H9 (cell line): ENCODE measurements around the gene DNAH5. TPM values are rescaled to one million over a fixed set of nuclear protein-coding genes. Genes with fewer than 3 reads are reported as not detected.

ENCODE experiments used
- DNase-seq: peaks from one replicate; pipeline ENCODE4 v3.0.0-alpha.2; 2017
- H2AFZ ChIP-seq: one replicate; pipeline ENCODE4 v1.6.1; 2013; ENCODE audit warnings: mild to moderate bottlenecking, low read length, control low read depth, moderate library complexity
- H2AK5ac ChIP-seq: 2 replicates; pipeline ENCODE4 v1.6.1; 2013; ENCODE audit warnings: low read length, control low read depth, mixed read lengths; ENCODE audit not compliant: insufficient read length
- H2BK120ac ChIP-seq: one replicate; pipeline ENCODE4 v1.6.1; 2013; ENCODE audit warnings: low read depth, mild to moderate bottlenecking, low read length, control low read depth, inconsistent platforms; ENCODE audit not compliant: poor library complexity, severe bottlenecking
- H2BK12ac ChIP-seq: 2 replicates; pipeline ENCODE4 v1.6.1; 2013; ENCODE audit warnings: low read length, control low read depth, mixed read lengths, low read depth; ENCODE audit not compliant: insufficient read length
- H2BK15ac ChIP-seq: 2 replicates; pipeline ENCODE4 v1.6.1; 2013; ENCODE audit warnings: low read depth, low read length, control low read depth
- H2BK20ac ChIP-seq: one replicate; pipeline ENCODE4 v1.6.1; 2013; ENCODE audit warnings: low read depth, mild to moderate bottlenecking, low read length, control low read depth, inconsistent platforms; ENCODE audit not compliant: poor library complexity, severe bottlenecking
- H2BK5ac ChIP-seq: 2 replicates; pipeline ENCODE4 v1.6.1; 2013; ENCODE audit warnings: low read length, control low read depth, mixed read lengths; ENCODE audit not compliant: insufficient read length
- H3K14ac ChIP-seq: 2 replicates; pipeline ENCODE4 v1.6.1; 2013; ENCODE audit warnings: low read length, control low read depth; ENCODE audit not compliant: insufficient read depth
- H3K18ac ChIP-seq: 2 replicates; pipeline ENCODE4 v1.6.1; 2013; ENCODE audit warnings: low read depth, mild to moderate bottlenecking, mixed read lengths, low read length, control low read depth; ENCODE audit not compliant: insufficient read length
- H3K23ac ChIP-seq: 2 replicates; pipeline ENCODE4 v1.6.1; 2013; ENCODE audit warnings: low read length, control low read depth, mixed read lengths, low read depth; ENCODE audit not compliant: insufficient read length
- H3K23me2 ChIP-seq: 2 replicates; pipeline ENCODE4 v1.6.1; 2013; ENCODE audit warnings: low read depth, mild to moderate bottlenecking, mixed read lengths, low read length, control low read depth; ENCODE audit not compliant: insufficient read length, poor library complexity, severe bottlenecking
- H3K27ac ChIP-seq: 2 replicates; pipeline ENCODE4 v1.5.1; 2013; ENCODE audit warnings: low read length, control low read depth, mixed read lengths, low read depth; ENCODE audit not compliant: insufficient read length
- H3K27me3 ChIP-seq: 2 replicates; pipeline ENCODE4 v1.6.1; 2013; ENCODE audit warnings: low read length, control low read depth, inconsistent platforms; ENCODE audit not compliant: insufficient read depth
- H3K4ac ChIP-seq: 2 replicates; pipeline ENCODE4 v1.6.1; 2013; ENCODE audit warnings: low read depth, mild to moderate bottlenecking, control low read depth, inconsistent platforms, low read length, moderate library complexity
- H3K4me1 ChIP-seq: 2 replicates; pipeline ENCODE4 v1.6.1; 2013; ENCODE audit warnings: low read length, control low read depth, inconsistent platforms; ENCODE audit not compliant: insufficient read depth
- H3K4me2 ChIP-seq: 2 replicates; pipeline ENCODE4 v1.6.1; 2013; ENCODE audit warnings: low read length, control low read depth, mixed read lengths; ENCODE audit not compliant: insufficient read length, insufficient read depth
- H3K56ac ChIP-seq: 2 replicates; pipeline ENCODE4 v1.6.1; 2013; ENCODE audit warnings: low read depth, mild to moderate bottlenecking, mixed read lengths, low read length, control low read depth; ENCODE audit not compliant: insufficient read length
- H3K79me1 ChIP-seq: 2 replicates; pipeline ENCODE4 v1.6.1; 2013; ENCODE audit warnings: low read depth, mild to moderate bottlenecking, moderate library complexity, low read length, control low read depth, inconsistent platforms; ENCODE audit not compliant: insufficient read depth, poor library complexity, severe bottlenecking
- H3K79me2 ChIP-seq: 2 replicates; pipeline ENCODE4 v1.6.1; 2013; ENCODE audit warnings: low read length, control low read depth, inconsistent platforms; ENCODE audit not compliant: insufficient read depth
- H3K9ac ChIP-seq: 2 replicates; pipeline ENCODE4 v1.6.1; 2013; ENCODE audit warnings: low read length, control low read depth, mixed read lengths; ENCODE audit not compliant: insufficient read length; ENCODE audit errors: extremely low read depth
- H3K9me3 ChIP-seq: one replicate; pipeline ENCODE4 v1.6.1; 2013; ENCODE audit warnings: low read depth, low read length, inconsistent platforms; ENCODE audit not compliant: control insufficient read depth
- H3T11ph ChIP-seq: one replicate; pipeline ENCODE4 v1.6.1; 2013; ENCODE audit warnings: mild to moderate bottlenecking, low read length, control low read depth, inconsistent platforms
- H4K20me1 ChIP-seq: one replicate; pipeline ENCODE4 v1.6.1; 2013; ENCODE audit not compliant: control insufficient read depth, insufficient read length, insufficient read depth
- H4K5ac ChIP-seq: 2 replicates; pipeline ENCODE4 v1.6.1; 2013; ENCODE audit warnings: low read depth, mild to moderate bottlenecking, mixed read lengths, low read length, control low read depth; ENCODE audit not compliant: insufficient read length
- H4K8ac ChIP-seq: replicated peaks from 2 replicates; pipeline ENCODE4 v1.6.1; 2013; ENCODE audit warnings: low read length, control low read depth, mixed read lengths, low read depth; ENCODE audit not compliant: insufficient read length
- H4K91ac ChIP-seq: 2 replicates; pipeline ENCODE4 v1.6.1; 2013; ENCODE audit warnings: low read depth, mild to moderate bottlenecking, moderate library complexity, mixed read lengths, low read length, control low read depth; ENCODE audit not compliant: insufficient read length
- H3K27ac Mint-ChIP-seq, 3 experiments: 2 replicates in 2 of 3; 3 replicates in 1 of 3; pipeline ENCODE4 v1.8.0; 2020 to 2021; ENCODE audit warnings: mixed read lengths in 3 of 3, mild to moderate bottlenecking in 1 of 3, moderate library complexity in 1 of 3
- H3K27me3 Mint-ChIP-seq: 2 replicates; pipeline ENCODE4 v1.8.0; 2021; ENCODE audit warnings: low read depth, mild to moderate bottlenecking, moderate library complexity, mixed read lengths
- H3K36me3 Mint-ChIP-seq, 3 experiments: 2 replicates in 2 of 3; 3 replicates in 1 of 3; pipeline ENCODE4 v1.8.0; 2020 to 2021; ENCODE audit warnings: low read depth in 3 of 3, mixed read lengths in 3 of 3; ENCODE audit not compliant: insufficient read depth in 1 of 3
- H3K4me1 Mint-ChIP-seq, 2 experiments: 2 replicates each; pipeline ENCODE4 v1.8.0; 2020; ENCODE audit warnings: mixed read lengths in 2 of 2
- H3K4me3 Mint-ChIP-seq, 2 experiments: 2 replicates in 1 of 2; 3 replicates in 1 of 2; pipeline ENCODE4 v1.8.0; 2020 to 2021; ENCODE audit warnings: mild to moderate bottlenecking in 2 of 2, mixed read lengths in 2 of 2, moderate library complexity in 1 of 2
- H3K9me3 Mint-ChIP-seq, 2 experiments: 2 replicates in 1 of 2; 3 replicates in 1 of 2; pipeline ENCODE4 v1.8.0; 2020; ENCODE audit warnings: mild to moderate bottlenecking in 2 of 2, mixed read lengths in 2 of 2, moderate library complexity in 1 of 2
- WGBS: extraction: QIAGEN DNeasy Blood & Tissue Kit; methylation state at CpG from one replicate; pipeline ENCODE4 v1.1.7; 2013; ENCODE audit warnings: missing lambda C conversion rate, low lambda C conversion rate, mixed read lengths; ENCODE audit not compliant: insufficient read length; ENCODE audit errors: extremely low coverage; 5-methylcytosine and 5-hydroxymethylcytosine counted together
- total RNA-seq: library from RNA; stranded (reverse); gene quantifications from 2 replicates; pipeline ENCODE4 v1.2.1, GENCODE V29; 2021
- TF ChIP-seq, protein P1 (sequence below): fragments of 200-600 bp; sonication (generic); conservative IDR thresholded peaks from 3 replicates; pipeline ENCODE4 v1.8.0; 2021; ENCODE audit warnings: antibody characterized with exemption, mild to moderate bottlenecking

DNAH5 gene
- total RNA-seq, 1 experiment from 2014 or later: 0.50 TPM

DNA sequence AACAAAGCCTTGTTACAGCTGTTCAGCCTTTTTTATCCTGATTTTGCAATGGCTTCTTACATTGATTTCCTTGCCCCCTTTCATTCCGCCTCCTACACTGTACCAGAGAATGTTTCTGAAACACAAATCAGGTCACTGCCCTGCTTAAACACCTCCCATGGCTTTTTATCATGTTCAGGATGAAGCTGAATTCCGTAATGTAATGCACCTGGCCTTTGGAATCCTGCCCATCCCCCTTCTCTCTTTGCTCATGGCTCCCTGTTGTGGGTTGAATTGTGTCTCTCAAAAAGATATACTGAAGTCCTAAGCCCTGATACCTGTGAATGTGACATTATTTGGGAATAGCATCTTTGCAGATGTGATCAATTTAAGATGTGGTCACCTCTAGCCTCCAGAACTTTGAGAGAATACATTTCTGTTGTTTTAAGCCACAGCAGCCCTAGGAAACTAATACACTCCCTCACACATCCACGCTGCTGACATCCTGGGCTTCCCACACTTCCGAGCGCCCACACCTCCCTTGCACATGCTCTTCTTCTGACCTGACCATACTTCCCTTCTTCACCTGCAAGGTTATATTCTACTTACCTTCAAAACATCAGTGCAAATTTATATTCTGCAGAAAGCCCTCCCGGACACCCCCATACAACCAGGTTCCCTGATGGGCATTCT is 101.2 kb downstream of the DNAH5 start:
- TF ChIP-seq, protein P1, sequence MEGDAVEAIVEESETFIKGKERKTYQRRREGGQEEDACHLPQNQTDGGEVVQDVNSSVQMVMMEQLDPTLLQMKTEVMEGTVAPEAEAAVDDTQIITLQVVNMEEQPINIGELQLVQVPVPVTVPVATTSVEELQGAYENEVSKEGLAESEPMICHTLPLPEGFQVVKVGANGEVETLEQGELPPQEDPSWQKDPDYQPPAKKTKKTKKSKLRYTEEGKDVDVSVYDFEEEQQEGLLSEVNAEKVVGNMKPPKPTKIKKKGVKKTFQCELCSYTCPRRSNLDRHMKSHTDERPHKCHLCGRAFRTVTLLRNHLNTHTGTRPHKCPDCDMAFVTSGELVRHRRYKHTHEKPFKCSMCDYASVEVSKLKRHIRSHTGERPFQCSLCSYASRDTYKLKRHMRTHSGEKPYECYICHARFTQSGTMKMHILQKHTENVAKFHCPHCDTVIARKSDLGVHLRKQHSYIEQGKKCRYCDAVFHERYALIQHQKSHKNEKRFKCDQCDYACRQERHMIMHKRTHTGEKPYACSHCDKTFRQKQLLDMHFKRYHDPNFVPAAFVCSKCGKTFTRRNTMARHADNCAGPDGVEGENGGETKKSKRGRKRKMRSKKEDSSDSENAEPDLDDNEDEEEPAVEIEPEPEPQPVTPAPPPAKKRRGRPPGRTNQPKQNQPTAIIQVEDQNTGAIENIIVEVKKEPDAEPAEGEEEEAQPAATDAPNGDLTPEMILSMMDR: no peak
- H2BK12ac ChIP-seq: no peak overlapping the region
- H2AK5ac ChIP-seq: no peak overlapping the region
- H3K4me3 Mint-ChIP-seq: peak overlapping the region in 1 of 2 experiments; percentile 9; a peak in 1 of 5 replicates
- no peak overlapping the region for H3T11ph ChIP-seq
- no peak overlapping the region for H3K23ac ChIP-seq
- H4K5ac ChIP-seq: no peak overlapping the region
- no peaks in the 10 kb centered on the region for H3K27me3 Mint-ChIP-seq
- peaks cover 7% of the 10 kb centered on the region; the same call in 1 of the 2 replicates for H3K4me1 ChIP-seq
- no peak overlapping the region; the same call in 1 of the 2 replicates for H3K14ac ChIP-seq
- no peak overlapping the region for H2BK120ac ChIP-seq
- DNase-seq: no peak
- H2BK15ac ChIP-seq: no peak overlapping the region
- H3K79me1 ChIP-seq: no peaks in the 10 kb centered on the region
- no peak overlapping the region for H2BK20ac ChIP-seq
- no peaks in the 10 kb centered on the region for H4K20me1 ChIP-seq
- no peaks in the 10 kb centered on the region; a peak in 1 of 7 replicates for H3K36me3 Mint-ChIP-seq
- H3K23me2 ChIP-seq: no peaks in the 10 kb centered on the region
- no peak overlapping the region for H3K4me2 ChIP-seq
- no peaks in the 10 kb centered on the region for H3K27me3 ChIP-seq
- WGBS: no CpG with 5 or more reads among the region's 6 CpGs
- H3K9me3 Mint-ChIP-seq: no peaks in the 10 kb centered on the region
- peaks cover 18 to 20% of the 10 kb centered on the region in 2 experiments for H3K4me1 Mint-ChIP-seq
- H4K91ac ChIP-seq: no peak overlapping the region
- no peak overlapping the region for H3K56ac ChIP-seq
- H3K18ac ChIP-seq: no peak overlapping the region
- H3K9me3 ChIP-seq: no peaks in the 10 kb centered on the region
- H2AFZ ChIP-seq: peak overlapping the region; percentile 32
- no peak overlapping the region for H3K4ac ChIP-seq
- peak overlapping the region; percentile 5 to 93 (median 72); a peak in 5 of 7 replicates for H3K27ac Mint-ChIP-seq
- H3K79me2 ChIP-seq: no peaks in the 10 kb centered on the region
- no peak overlapping the region for H4K8ac ChIP-seq
- H2BK5ac ChIP-seq: no peak overlapping the region
- H3K27ac ChIP-seq: no peak overlapping the region
- no peak overlapping the region for H3K9ac ChIP-seq
